Measurements from ENCODE around the gene AHI1. TPM values are rescaled to one million over a fixed set of nuclear protein-coding genes. Genes with fewer than 3 reads are reported as not detected.
"Not testable (repeated sequence)": the region's sequence is repeated elsewhere in the genome, so short reads cannot be mapped to it uniquely, and the experiment has no call there.

The AHI1 gene
- total RNA-seq, 1 donor from 2014 or later, result 14.1 TPM

GRCh38 chr6:135505648-135506047 lies 8.1 kb upstream of the AHI1 start:
- DNase-seq, result no peak

DNA sequence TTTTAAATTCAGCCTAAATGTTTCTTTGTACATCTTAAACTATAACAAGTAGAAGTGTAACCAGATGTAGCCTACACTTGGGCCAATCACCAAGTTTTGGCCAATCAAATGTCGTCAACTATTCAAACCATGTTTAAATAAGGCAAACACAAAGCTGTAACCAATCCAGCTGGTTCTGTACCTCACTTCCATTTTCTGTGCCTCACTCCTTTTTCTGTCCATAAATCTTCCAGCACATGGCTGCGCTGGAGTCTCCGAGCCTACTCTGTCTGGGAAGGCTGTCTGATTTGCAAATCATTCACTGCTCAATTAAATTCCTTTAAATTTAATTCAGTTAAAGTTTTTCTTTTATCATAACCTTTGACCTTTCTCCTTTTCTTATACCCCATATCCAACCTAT lies 7.7 kb upstream of the AHI1 start:
- DNase-seq, result no peak

DNA sequence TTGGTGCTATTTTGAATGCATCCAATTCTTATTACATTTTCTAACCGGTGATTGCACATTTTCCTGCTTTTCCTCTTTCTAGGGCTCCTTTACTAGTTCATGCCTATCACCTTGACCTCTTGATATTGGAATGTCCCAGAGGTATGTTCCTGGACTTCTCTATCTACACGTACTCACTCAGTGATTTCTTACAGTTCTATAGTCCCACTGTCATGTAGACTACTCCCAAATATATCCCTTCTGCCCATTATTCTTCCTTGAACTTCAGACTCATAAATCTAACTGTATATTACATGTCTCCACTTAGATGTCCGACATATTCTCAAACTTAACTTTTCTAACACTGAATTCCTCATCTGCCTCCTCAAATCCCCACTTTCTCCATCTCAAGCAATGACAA lies 7.2 kb upstream of the AHI1 start:
- no peak for DNase-seq

GRCh38 chr6:135503703-135504475 lies 6.3 kb upstream of the AHI1 start:
- DNase-seq, result no peak

DNA sequence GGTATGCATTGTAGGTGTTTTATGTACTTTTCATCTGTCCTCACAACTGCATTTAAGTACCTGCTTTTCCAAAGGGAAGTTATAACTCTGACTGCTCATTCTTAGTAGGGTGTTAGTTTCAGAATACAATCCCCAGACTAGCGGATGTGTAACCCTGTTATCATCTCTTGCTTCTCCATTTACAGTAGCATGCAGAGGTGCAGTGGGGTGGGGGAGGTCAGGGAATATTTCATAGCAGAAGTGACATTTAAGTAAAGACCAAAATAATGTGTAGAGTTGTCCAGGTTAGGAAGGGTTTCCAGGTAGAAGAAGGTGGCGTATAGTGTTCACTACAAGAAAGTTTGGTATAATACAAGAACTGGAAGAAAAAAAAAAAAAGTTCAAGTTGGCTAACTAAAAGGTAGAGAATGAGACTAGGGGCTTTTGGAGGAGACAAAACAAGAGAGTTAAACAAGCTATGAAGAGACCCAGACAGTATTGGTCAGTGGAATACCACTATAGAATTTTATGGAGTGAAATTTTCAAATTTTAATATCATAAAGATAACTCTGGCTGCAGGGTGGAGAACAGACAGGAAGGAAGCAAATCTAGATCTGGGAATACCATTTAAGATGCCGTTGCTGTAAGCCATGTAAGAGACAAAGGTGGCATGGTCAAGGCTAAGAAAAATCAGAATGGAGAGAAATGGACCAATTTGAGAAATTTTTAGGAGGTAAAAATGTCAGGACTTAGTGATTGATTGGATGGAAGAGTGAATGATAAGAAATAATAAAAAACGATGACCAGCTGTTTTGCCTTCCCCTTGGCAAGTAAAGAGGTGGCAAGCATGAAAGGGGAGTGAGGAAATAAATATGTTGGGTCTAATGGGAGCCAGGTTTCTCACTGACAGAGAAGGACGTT lies 2.2 kb upstream of the AHI1 start:
- no peak for DNase-seq

- peak; percentile 93 for DNase-seq
Observed at GRCh38 chr6:135498185-135498841, 773 bp upstream of the AHI1 start.

DNA sequence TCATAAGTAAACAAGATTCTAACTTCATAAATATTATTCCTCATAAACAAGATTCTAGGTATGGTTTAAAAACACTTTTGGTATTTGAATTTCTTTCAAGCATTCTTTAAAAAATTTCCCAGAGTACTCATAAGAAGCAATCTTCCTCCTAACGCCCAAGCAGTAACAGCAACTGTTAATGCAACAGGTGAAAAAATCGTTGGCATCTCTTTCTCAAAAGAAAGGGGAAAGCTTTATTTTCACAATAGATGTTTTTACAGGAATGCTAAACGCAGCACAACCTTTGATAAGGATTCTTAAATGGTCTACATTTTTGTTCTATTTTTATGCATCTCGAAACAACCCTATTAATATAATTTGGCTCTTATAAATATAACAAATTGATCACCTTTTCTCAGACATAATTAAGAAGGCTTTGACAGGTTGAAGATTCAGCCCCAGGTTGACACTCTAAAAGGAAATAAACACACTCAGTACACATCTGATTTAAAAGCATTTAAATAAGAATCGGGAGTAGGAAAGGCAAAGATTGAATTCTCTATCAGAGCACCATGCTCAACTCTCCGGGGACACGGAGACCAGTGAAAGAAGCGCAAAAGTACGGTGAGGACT lies 634 bp downstream of the AHI1 start:
- DNase-seq, result peak; percentile 11

- DNase-seq, result peak; percentile 47
Observed at GRCh38 chr6:135493218-135493961, 4.2 kb downstream of the AHI1 start.

- no peak for DNase-seq
Observed at GRCh38 chr6:135490381-135490780, 7.2 kb downstream of the AHI1 start.

DNA sequence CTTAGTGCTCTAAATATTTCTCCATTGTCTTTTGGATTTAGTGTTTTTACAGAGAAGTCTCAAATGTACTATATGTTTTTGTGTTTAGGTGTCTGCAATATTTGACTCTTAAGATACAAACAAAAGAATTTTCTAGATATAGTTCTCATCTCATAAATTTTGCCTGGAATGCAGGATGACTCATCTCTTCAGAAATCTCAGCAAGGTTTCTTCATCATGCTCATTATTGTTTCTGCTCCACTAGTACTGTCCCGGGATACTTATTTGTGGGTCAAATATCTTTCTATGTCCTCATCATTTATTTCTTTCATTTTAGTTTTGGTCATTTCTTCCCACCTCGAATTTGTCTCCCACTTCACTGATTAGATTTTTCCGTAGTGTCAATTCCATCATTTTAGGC lies 9.5 kb downstream of the AHI1 start:
- peak; percentile 54 for DNase-seq

DNA sequence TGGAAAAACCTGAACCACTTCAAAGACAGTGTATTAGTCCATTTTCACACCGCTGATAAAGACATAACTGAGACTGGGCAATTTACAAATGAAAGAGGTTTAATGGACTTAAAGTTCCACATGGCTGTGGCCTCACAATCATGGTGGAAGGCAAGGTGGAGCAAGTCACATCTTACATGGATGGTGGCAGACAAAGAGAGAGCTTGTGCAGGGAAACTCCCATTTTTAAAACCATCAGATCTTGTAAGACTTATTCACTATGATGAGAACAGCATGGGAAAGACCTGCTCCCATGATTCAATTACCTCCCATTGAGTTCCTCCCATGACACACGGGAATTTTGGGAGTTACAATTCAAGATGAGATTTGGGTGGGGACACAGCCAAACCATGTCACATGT lies 13.6 kb downstream of the AHI1 start:
- not testable (repeated sequence) for DNase-seq

DNA sequence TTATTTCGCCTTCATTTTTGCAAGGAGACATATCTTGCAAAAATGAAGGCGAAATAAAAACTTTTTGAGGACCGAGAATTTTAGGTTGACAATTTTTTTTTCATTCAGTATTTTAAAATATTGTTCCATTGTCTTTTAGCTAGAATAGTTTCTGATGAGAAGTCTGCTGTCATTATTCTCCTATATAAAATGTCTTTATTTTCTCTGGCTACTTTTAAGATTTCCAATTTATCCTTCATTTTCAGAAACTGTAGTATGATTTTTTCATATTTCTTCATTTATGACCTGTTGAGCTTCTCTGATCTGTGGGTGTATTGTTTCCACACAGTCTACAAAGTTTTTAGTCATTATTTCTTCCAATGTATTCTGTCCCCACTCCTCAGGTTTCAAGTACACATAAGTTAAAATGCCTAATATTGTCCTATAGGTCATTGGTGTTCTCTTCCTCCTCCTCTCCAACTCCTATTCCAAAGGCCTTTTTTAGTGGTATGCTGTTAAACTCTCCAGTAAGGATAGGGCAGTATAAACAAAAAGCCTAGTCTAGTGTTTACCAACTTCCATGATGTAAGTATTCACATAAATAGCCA lies 15.7 kb downstream of the AHI1 start:
- DNase-seq, result no peak

DNA sequence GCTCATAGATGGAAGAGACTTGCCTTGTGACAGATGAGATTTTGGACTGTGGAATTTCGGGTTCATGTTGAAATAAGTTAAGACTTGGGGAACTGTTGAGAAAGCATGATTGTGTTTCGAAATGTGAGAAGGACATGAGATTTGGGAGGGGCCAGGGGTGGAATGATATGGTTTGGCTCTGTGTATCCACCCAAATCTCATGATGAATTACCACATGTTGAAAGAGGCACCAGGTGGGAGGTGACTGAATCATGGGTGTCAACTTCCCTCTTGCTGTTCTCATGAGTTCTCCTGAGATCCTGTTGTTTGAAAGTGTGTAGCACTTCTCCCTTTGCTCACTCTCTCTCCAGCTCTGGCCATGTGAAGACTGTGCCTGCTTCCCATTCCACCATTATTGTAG lies 17.9 kb downstream of the AHI1 start:
- DNase-seq, result no peak

DNA sequence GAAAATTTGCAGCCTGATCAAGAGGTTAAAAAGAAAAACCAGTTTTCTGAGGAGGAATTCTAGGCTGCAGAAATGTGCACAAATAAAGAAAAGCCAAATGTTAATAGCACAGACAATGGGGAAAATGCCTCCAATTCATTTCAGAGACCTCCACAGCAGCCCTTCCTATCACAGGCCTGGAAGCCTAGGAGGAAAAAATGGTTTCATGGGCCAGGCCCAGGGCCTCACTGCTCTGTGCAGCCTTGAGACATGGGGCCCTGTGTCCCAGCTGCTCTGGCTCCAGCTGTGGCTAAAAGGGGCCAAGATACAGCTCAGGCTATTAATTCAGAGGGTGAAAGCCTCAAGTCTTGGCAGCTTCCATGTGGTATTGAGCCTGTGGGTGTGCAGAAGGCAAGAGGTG lies 18.9 kb downstream of the AHI1 start:
- DNase-seq, result no peak

DNA sequence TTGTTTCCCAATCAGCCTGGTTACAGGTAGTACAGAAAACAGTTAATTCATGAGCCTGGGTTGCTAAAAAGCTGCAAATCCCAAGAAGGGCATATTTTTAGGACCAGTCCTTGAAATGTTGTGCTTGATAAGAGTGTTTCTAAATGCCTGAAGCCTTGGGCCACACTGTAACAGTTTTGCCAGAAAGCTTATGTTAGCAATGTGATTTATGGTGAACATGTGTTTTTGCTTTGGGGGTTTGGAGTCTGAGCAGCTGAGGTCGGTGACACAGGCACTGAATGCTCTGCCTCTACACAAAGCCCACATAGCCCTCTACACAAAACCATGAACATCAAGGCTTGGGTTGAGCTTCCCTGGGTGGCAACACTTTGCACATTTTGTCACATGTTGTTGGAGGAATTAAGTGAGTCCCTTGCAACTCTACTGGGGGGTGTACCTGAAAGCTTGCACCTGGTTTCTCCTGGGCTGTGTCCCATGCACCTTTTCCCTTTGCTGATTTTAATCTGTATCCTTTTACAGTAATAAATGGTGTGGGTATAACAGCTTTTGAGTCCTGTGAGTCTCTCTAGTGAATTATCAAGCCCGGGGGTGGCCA lies 22.2 kb downstream of the AHI1 start:
- DNase-seq, result no peak

DNA sequence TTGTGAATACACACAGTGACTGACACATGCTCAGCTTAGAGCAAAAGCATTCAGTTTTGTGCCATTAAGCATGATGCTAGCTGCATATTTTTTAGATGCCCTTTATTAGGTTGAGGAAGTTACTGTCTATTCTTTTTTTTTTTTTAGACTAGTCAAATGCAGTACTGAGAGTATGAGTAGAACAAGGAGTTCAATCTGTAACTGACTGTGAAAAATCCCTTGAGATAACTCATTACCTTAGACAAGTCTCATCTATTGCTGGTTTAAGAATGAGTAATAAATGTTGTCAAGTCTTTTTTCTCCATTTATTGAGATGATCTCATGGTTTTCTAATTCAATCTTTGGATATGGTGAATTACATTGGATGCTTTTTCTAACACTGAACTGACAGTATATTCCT lies 23.2 kb downstream of the AHI1 start:
- no peak for DNase-seq

DNA sequence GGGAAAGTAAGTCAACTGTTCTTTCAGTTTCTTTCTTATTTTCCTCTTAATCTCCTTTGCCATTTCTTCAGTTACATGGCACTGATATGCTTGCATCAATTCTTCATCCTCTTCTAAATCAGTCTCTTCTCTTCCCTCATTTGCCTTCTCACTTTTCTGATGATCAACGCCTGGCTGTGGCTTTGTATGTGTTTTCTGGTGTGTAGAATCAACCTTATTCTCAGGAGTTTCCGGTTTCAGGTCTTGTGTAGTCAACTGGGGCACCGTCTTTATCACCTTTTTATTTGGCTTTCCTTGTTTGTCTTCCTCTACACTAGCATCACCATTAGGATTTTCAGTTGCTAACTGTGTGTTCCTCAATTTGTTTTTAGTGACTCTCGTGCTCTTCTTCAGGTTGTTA lies 31.6 kb downstream of the AHI1 start:
- no peak for DNase-seq

GRCh38 chr6:135465307-135465706 lies 32.2 kb downstream of the AHI1 start:
- DNase-seq, result no peak

DNA sequence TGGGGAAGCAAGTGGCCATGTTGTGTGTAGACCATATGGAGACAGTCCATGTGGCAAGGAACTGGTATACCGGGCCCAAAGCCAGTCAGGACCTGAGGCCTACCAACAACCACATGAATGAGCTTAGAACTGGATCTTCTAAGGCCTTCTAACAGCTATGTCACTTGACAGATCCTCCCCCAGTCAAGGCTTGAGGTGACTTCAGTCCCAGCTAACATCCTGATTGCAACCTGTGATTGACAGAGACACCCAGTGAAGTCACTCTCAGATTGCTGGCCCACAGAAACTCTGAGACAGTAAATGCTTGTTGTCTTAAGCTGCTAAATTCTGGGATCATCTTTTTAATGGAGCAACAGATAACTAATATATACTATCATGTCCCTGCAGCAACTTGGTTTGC lies 32.9 kb downstream of the AHI1 start:
- no peak for DNase-seq

GRCh38 chr6:135461208-135461607 lies 36.3 kb downstream of the AHI1 start:
- DNase-seq, result no peak

DNA sequence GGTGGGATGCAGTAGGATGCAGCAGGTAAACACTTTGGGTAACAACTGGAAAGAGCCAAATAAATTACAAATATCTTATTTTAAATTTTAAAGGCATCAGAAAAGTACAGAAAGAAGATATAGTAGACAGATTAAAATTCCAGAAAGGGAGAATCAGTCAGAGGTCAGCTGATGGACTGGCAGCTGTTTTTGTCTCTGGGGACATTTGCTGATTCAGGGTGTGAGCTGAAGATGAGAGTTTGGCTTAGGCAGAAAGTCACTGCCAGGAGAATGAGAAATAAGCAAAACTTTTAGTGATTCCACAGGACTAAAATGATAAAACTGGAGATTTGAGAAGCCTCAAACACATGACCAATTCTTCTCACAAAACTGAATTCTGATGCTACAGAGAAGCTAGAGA lies 39.5 kb downstream of the AHI1 start:
- no peak for DNase-seq
